ENCODE data around the gene SIRPA. TPM values are rescaled to one million over a fixed set of nuclear protein-coding genes. Genes with fewer than 3 reads are reported as not detected.

The SIRPA gene
- total and polyA plus RNA-seq, 4 donors, result 16.6 to 123 (median 52.6) TPM

DNA sequence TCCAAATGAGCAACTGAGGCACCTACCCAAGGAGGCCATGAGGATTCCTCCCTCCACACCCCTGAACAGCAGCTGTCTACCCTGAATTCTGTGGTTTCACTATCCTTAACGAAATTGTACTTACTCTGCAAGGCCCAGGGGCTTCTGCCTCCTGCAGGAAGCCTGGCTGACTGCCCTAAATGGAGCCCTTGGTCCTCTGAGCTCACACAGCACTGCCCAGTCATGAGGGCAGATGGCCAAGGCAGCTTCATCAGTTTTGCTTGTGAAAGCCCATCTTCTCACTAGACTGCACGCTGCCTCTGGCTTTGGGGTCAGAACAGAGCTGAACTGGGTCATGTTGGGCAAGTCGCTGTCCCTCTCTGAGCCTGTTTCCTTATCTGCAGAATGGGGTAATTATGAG lies 26.4 kb upstream of the SIRPA start:
- Histone ChIP-seq H3K27ac (ENCODE audit: low read depth in 1 of 2, low read length in 1 of 2) (no peak overlapping the region), H3K36me3 (ENCODE audit: control insufficient read depth in 4 of 4, insufficient read depth in 4 of 4, low read length in 4 of 4) (no peaks in the 10 kb centered on the region), H3K27me3 (ENCODE audit: control insufficient read depth in 3 of 3, insufficient read depth in 3 of 3, low read length in 2 of 3) (peaks cover 0 to 15% (median 2%) of the 10 kb centered on the region in 3 donors), H3K9ac (ENCODE audit: insufficient read depth in 1 of 2, low read length in 2 of 2) (no peak overlapping the region), H3K4me1 (ENCODE audit: control insufficient read depth in 5 of 5, insufficient read depth in 5 of 5, low read length in 5 of 5) (peaks cover 0 to 4% (median 0%) of the 10 kb centered on the region in 5 donors), H3K4me3 (no peak overlapping the region), H3K9me3 (ENCODE audit: control insufficient read depth in 4 of 4, insufficient read depth in 3 of 4, low read length in 3 of 4) (peaks cover 0 to 6% (median 0%) of the 10 kb centered on the region in 4 donors)
- WGBS, 2 donors, result 65 to 69% methylated on average over 3 of the region's 3 CpGs
- no peak for TF ChIP-seq CTCF (IDR thresholded peaks at IDR 0.05; ENCODE audit: control extremely low read depth, extremely low read depth)
- DNase-seq, result no peak
- no peak for ATAC-seq (ENCODE audit: insufficient read depth, low FRiP score)

DNA sequence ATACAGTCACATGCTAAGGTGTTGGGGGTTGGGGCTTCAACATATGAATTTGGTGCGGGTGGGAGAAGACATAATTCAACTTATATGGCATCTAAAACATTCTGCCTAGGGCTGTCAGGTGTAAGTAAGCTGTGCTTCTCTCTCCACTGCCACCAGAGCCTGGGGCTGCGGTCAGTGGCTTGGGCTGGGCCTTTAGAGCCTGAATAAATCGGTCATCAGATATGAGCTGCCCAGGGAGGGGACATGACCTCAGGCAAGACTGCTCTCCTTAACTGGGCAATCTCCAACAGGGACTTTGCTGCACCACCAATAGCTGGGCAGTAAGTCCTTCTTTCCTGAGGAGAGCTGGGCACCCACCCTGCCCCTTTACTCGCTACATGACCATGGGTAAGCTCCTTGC lies 24.9 kb upstream of the SIRPA start:
- H3K36me3 ChIP-seq (ENCODE audit: control insufficient read depth in 4 of 4, insufficient read depth in 4 of 4, low read length in 4 of 4), result no peaks in the 10 kb centered on the region
- ATAC-seq (ENCODE audit: insufficient read depth, low FRiP score) (no peak), DNase-seq (no peak)
- peaks cover 0 to 25% (median 2%) of the 10 kb centered on the region in 3 donors for H3K27me3 ChIP-seq (ENCODE audit: control insufficient read depth in 3 of 3, insufficient read depth in 3 of 3, low read length in 2 of 3)
- TF ChIP-seq CTCF (IDR thresholded peaks at IDR 0.05; ENCODE audit: control extremely low read depth, extremely low read depth), result no peak
- H3K4me1 ChIP-seq (ENCODE audit: control insufficient read depth in 5 of 5, insufficient read depth in 5 of 5, low read length in 5 of 5), result peaks cover 0 to 4% (median 0%) of the 10 kb centered on the region in 5 donors
- H3K9me3 ChIP-seq (ENCODE audit: control insufficient read depth in 4 of 4, insufficient read depth in 3 of 4, low read length in 3 of 4), result peaks cover 0 to 4% (median 0%) of the 10 kb centered on the region in 4 donors
- H3K4me3 ChIP-seq, result no peak overlapping the region
- no peak overlapping the region for H3K27ac ChIP-seq (ENCODE audit: low read depth in 1 of 2, low read length in 1 of 2)
- H3K9ac ChIP-seq (ENCODE audit: insufficient read depth in 1 of 2, low read length in 2 of 2), result no peak overlapping the region
- WGBS, 2 donors, result 93 to 96% methylated on average over 4 of the region's 4 CpGs

GRCh38 chr20:1870792-1871550 lies 24.2 kb upstream of the SIRPA start:
- Histone ChIP-seq H3K9ac (ENCODE audit: insufficient read depth in 1 of 2, low read length in 2 of 2) (no peak overlapping the region), H3K4me3 (no peak overlapping the region), H3K27me3 (ENCODE audit: control insufficient read depth in 3 of 3, insufficient read depth in 3 of 3, low read length in 2 of 3) (peaks cover 0 to 25% (median 2%) of the 10 kb centered on the region in 3 donors), H3K4me1 (ENCODE audit: control insufficient read depth in 5 of 5, insufficient read depth in 5 of 5, low read length in 5 of 5) (peaks cover 0 to 4% (median 0%) of the 10 kb centered on the region in 5 donors), H3K36me3 (ENCODE audit: control insufficient read depth in 4 of 4, insufficient read depth in 4 of 4, low read length in 4 of 4) (no peaks in the 10 kb centered on the region), H3K27ac (ENCODE audit: low read depth in 1 of 2, low read length in 1 of 2) (no peak overlapping the region), H3K9me3 (ENCODE audit: control insufficient read depth in 4 of 4, insufficient read depth in 3 of 4, low read length in 3 of 4) (peaks cover 0 to 4% (median 0%) of the 10 kb centered on the region in 4 donors)
- ATAC-seq (ENCODE audit: insufficient read depth, low FRiP score) (no peak), DNase-seq (no peak)
- no peak for TF ChIP-seq CTCF (IDR thresholded peaks at IDR 0.05; ENCODE audit: control extremely low read depth, extremely low read depth)
- WGBS, 2 donors, result 29% methylated on average over 17 of the region's 17 CpGs

Data from lung (tissue), 12 donors.